GM23338 (cell line): ENCODE measurements around the gene RBMXL2. TPM values are rescaled to one million over a fixed set of nuclear protein-coding genes. Genes with fewer than 3 reads are reported as not detected.

Experiments
- ATAC-seq: fragments of 200-7000 bp; cut with Tn5 transposase; 3 replicates; pipeline ENCODE4 v1.9.1; 2020
- DNase-seq: peaks from one replicate; pipeline ENCODE4 v3.0.0-alpha.2; 2015; ENCODE audit warnings: low spot score
- H2AFZ ChIP-seq: fragments of 200-600 bp; sonication (generic); 2 replicates; pipeline ENCODE4 v1.8.0; 2016; ENCODE audit warnings: antibody characterized with exemption, mild to moderate bottlenecking, moderate library complexity
- H3F3A ChIP-seq: fragments of 200-600 bp; sonication (generic); replicated peaks from 2 replicates; pipeline ENCODE4 v1.8.0; 2017; ENCODE audit warnings: antibody characterized with exemption, mixed run types, low read depth
- H3K27ac ChIP-seq: fragments of 200-600 bp; sonication (generic); 2 replicates; pipeline ENCODE4 v1.6.1; 2016; ENCODE audit warnings: low read depth
- H3K27me3 ChIP-seq: fragments of 200-600 bp; sonication (generic); 2 replicates; pipeline ENCODE4 v1.8.0; 2016; ENCODE audit warnings: mild to moderate bottlenecking, mixed run types, moderate library complexity; ENCODE audit not compliant: insufficient read depth
- H3K36me3 ChIP-seq: fragments of 200-600 bp; sonication (generic); 2 replicates; pipeline ENCODE4 v1.8.0; 2016; ENCODE audit warnings: mild to moderate bottlenecking; ENCODE audit not compliant: insufficient read depth
- H3K4me1 ChIP-seq: fragments of 200-600 bp; sonication (generic); 2 replicates; pipeline ENCODE4 v1.8.0; 2016; ENCODE audit warnings: mild to moderate bottlenecking, moderate library complexity; ENCODE audit not compliant: insufficient read depth
- H3K4me2 ChIP-seq: fragments of 200-600 bp; sonication (generic); 2 replicates; pipeline ENCODE4 v1.7.1; 2017; ENCODE audit warnings: mixed run types
- H3K4me3 ChIP-seq: fragments of 200-600 bp; sonication (generic); 2 replicates; pipeline ENCODE4 v1.6.1; 2016; ENCODE audit warnings: mixed run types
- H3K79me2 ChIP-seq: fragments of 200-600 bp; sonication (generic); replicated peaks from 2 replicates; pipeline ENCODE4 v1.8.0; 2017; ENCODE audit warnings: mild to moderate bottlenecking; ENCODE audit not compliant: insufficient read depth
- H3K9me2 ChIP-seq: fragments of 200-600 bp; sonication (generic); 2 replicates; pipeline ENCODE4 v1.8.0; 2017; ENCODE audit not compliant: insufficient read depth
- H4K20me1 ChIP-seq: fragments of 200-600 bp; sonication (generic); replicated peaks from 2 replicates; pipeline ENCODE4 v1.8.0; 2017; ENCODE audit warnings: mild to moderate bottlenecking; ENCODE audit not compliant: insufficient read depth
- H3K27ac Mint-ChIP-seq: 2 replicates; pipeline ENCODE4 v1.8.0; 2020; ENCODE audit warnings: inconsistent platforms, mild to moderate bottlenecking, moderate library complexity, mixed read lengths
- H3K27me3 Mint-ChIP-seq: 3 replicates; pipeline ENCODE4 v1.8.0; 2022; ENCODE audit warnings: low read depth, mild to moderate bottlenecking, moderate library complexity, mixed read lengths, inconsistent platforms; ENCODE audit not compliant: insufficient read depth, poor library complexity
- H3K36me3 Mint-ChIP-seq: 3 replicates; pipeline ENCODE4 v1.8.0; 2021; ENCODE audit warnings: low read depth, mild to moderate bottlenecking, inconsistent platforms, moderate library complexity, mixed read lengths
- H3K4me1 Mint-ChIP-seq: 3 replicates; pipeline ENCODE4 v1.8.0; 2020; ENCODE audit warnings: mild to moderate bottlenecking, inconsistent platforms, mixed read lengths
- H3K4me3 Mint-ChIP-seq: 3 replicates; pipeline ENCODE4 v1.8.0; 2021; ENCODE audit warnings: moderate library complexity, mild to moderate bottlenecking, inconsistent platforms, mixed read lengths
- H3K9me3 Mint-ChIP-seq: 3 replicates; pipeline ENCODE4 v1.8.0; 2020; ENCODE audit warnings: moderate library complexity, mild to moderate bottlenecking, inconsistent platforms, mixed read lengths
- CREB1 ChIP-seq: fragments of 250-450 bp; sonication (Bioruptor Pico); IDR thresholded peaks from 2 replicates; pipeline ENCODE4 v1.5.0; 2020; ENCODE audit warnings: low read depth, mild to moderate bottlenecking, moderate library complexity
- EZH2 ChIP-seq: fragments of 200-600 bp; sonication (generic); IDR thresholded peaks from one replicate; pipeline ENCODE4 v1.8.0; 2017; ENCODE audit warnings: antibody characterized with exemption, mild to moderate bottlenecking, low read depth; ENCODE audit not compliant: unreplicated experiment
- JUNB ChIP-seq: IDR thresholded peaks from one replicate; pipeline ENCODE4 v1.6.1; 2016; ENCODE audit warnings: antibody characterized with exemption; ENCODE audit not compliant: unreplicated experiment
- NANOG ChIP-seq: IDR thresholded peaks from 2 replicates; pipeline ENCODE4 v1.6.1; 2016; ENCODE audit warnings: antibody characterized with exemption, borderline replicate concordance
- POLR2AphosphoS5 ChIP-seq: IDR thresholded peaks from 2 replicates; pipeline ENCODE4 v1.6.1; 2016; ENCODE audit warnings: antibody characterized with exemption, low read depth
- STAT1 ChIP-seq: IDR thresholded peaks from one replicate; pipeline ENCODE4 v1.6.1; 2016; ENCODE audit warnings: antibody characterized with exemption; ENCODE audit not compliant: unreplicated experiment
- ZNF114 ChIP-seq: fragments of 250-450 bp; sonication (Bioruptor Pico); IDR thresholded peaks from 2 replicates; pipeline ENCODE4 v1.5.0; 2020; ENCODE audit warnings: mild to moderate bottlenecking, moderate library complexity
- ZNF331 ChIP-seq: fragments of 250-450 bp; sonication (Bioruptor Pico); IDR thresholded peaks from 2 replicates; pipeline ENCODE4 v1.5.0; 2020; ENCODE audit warnings: low read depth, mild to moderate bottlenecking, moderate library complexity
- polyA plus RNA-seq: library from polyadenylated mRNA; unstranded; fragments of >200 nt; fragmentation: Nextera tagmentation; extraction: Ambion mirVana; gene quantifications from 2 replicates; pipeline ENCODE4 v1.2.1, GENCODE V29; 2016
- total RNA-seq: library from RNA; depleted of rRNA; stranded (reverse); fragments of >200 nt; shearing (Covaris generic); gene quantifications from 2 replicates; pipeline ENCODE4 v1.2.3, GENCODE V29; 2014
- TF ChIP-seq, protein P1 (sequence below): IDR thresholded peaks from one replicate; pipeline ENCODE4 v1.6.1; 2018; ENCODE audit warnings: antibody characterized with exemption; ENCODE audit not compliant: unreplicated experiment
- TF ChIP-seq, protein P2 (sequence below), 2 experiments: fragments of 200-600 bp in 1 of 2; sonication (generic) in 1 of 2; conservative IDR thresholded peaks; 2 replicates each; pipeline versions ENCODE4 v1.5.1 to v1.6.1; 2016 to 2017; ENCODE audit warnings: antibody characterized with exemption in 2 of 2, low read depth in 2 of 2, mild to moderate bottlenecking in 2 of 2, moderate library complexity in 1 of 2
- TF ChIP-seq, protein P3 (sequence below): IDR thresholded peaks from 2 replicates; pipeline ENCODE4 v1.6.1; 2016; ENCODE audit warnings: antibody characterized with exemption

The RBMXL2 gene
- total and polyA plus RNA-seq, 2 experiments from 2014 or later = 0.17 TPM; not detected in 1

DNA sequence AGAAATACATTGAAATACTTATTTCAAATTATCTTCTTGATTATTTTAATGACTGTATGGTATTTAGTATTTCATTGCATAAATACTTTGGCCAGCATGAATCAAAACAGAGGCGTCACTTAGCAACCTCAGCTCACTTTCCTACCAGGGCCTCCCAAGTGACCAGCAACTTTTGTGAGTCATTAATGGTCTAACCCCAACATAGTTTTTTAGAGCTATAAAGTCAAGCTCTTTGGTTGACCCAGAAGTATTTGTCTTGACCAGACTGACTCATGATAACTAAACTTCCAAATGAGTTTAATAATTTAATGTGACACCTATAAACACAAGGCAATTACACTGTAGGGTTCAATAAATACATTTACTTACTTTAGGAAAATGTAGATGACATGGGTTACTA is 27.9 kb upstream of the RBMXL2 start (continued):
- TF ChIP-seq STAT1 (no peak), NANOG (no peak), ZNF114 (no peak)

DNA sequence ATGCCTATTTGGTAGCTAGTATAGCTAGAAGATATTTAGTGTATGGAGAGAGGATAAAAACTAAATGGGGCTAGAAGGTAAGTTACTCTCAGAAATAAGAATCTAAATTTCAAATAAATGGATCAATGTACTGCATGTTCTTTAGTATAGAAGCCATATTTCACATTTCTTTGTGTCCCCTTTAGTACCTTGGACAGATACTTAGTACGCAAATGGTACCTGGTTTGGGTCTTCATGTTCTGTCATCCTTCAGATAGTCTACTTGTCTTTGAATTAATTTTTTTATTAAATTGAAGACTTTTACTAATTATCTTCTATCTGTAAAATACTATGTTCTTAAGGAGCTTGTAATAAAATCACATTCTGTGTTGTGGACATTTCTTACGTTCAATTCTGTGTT is 26.3 kb upstream of the RBMXL2 start:
- Histone ChIP-seq H3K4me2 (no peak overlapping the region; the same call in 1 of the 2 replicates), H3F3A (no peaks in the 10 kb centered on the region), H3K9me2 (no peaks in the 10 kb centered on the region), H3K27ac (no peak overlapping the region), H4K20me1 (no peaks in the 10 kb centered on the region), H3K4me3 (no peak overlapping the region), H3K36me3 (no peaks in the 10 kb centered on the region), H3K4me1 (peaks cover 5% of the 10 kb centered on the region; the same call in 1 of the 2 replicates), H2AFZ (no peak overlapping the region), H3K79me2 (no peaks in the 10 kb centered on the region), H3K27me3 (no peaks in the 10 kb centered on the region)
- ATAC-seq (no peak), DNase-seq (no peak)
- Mint-ChIP-seq H3K4me3 (no peak overlapping the region), H3K36me3 (no peaks in the 10 kb centered on the region), H3K27me3 (no peaks in the 10 kb centered on the region), H3K4me1 (peaks cover 7% of the 10 kb centered on the region; the same call in 2 of the 3 replicates), H3K9me3 (no peaks in the 10 kb centered on the region), H3K27ac (no peak overlapping the region)
- TF ChIP-seq NANOG (no peak), JUNB (no peak), EZH2 (no peak), POLR2AphosphoS5 (no peak)
- TF ChIP-seq, protein P1, sequence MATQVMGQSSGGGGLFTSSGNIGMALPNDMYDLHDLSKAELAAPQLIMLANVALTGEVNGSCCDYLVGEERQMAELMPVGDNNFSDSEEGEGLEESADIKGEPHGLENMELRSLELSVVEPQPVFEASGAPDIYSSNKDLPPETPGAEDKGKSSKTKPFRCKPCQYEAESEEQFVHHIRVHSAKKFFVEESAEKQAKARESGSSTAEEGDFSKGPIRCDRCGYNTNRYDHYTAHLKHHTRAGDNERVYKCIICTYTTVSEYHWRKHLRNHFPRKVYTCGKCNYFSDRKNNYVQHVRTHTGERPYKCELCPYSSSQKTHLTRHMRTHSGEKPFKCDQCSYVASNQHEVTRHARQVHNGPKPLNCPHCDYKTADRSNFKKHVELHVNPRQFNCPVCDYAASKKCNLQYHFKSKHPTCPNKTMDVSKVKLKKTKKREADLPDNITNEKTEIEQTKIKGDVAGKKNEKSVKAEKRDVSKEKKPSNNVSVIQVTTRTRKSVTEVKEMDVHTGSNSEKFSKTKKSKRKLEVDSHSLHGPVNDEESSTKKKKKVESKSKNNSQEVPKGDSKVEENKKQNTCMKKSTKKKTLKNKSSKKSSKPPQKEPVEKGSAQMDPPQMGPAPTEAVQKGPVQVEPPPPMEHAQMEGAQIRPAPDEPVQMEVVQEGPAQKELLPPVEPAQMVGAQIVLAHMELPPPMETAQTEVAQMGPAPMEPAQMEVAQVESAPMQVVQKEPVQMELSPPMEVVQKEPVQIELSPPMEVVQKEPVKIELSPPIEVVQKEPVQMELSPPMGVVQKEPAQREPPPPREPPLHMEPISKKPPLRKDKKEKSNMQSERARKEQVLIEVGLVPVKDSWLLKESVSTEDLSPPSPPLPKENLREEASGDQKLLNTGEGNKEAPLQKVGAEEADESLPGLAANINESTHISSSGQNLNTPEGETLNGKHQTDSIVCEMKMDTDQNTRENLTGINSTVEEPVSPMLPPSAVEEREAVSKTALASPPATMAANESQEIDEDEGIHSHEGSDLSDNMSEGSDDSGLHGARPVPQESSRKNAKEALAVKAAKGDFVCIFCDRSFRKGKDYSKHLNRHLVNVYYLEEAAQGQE = peak; percentile 60

DNA sequence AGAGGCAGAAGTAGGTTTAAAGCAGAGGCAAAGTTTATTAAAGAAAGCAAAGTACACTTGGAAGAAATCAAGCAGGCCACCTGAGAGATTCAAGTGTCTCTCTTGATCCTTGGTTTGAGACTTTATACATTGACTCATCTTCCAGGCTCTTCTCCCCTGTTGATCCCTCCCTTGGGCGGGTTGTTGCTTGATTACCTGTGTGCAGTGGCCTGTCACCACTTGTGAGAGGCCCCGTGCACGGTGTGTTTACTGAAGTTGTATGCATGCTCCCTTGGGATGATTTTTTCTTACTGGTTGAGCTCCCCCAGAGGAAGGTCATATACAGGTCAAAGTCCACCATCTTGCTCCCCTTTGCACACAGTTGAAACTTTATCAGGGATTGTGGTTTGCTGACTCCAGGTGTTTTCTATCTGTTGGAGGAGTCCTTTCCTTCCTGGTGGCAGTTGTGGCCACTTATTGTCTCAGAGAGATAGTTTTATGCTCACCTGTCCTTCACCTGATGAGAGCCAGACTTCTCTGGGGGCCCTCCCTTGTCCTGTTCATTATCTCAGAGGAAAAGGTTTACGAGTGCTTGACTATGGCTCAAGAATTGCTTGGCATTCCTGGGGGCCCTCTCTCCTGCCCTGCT is 16.3 kb upstream of the RBMXL2 start:
- H3K36me3 ChIP-seq = no peaks in the 10 kb centered on the region
- Mint-ChIP-seq H3K4me3 (no peak overlapping the region), H3K27me3 (peaks cover 2% of the 10 kb centered on the region), H3K36me3 (peaks cover 3% of the 10 kb centered on the region; the same call in 2 of the 3 replicates), H3K9me3 (peaks cover 4% of the 10 kb centered on the region), H3K4me1 (peaks cover 2% of the 10 kb centered on the region; the same call in 1 of the 3 replicates), H3K27ac (no peak overlapping the region)
- H3K79me2 ChIP-seq = no peaks in the 10 kb centered on the region
- H4K20me1 ChIP-seq = no peaks in the 10 kb centered on the region
- DNase-seq (no peak), ATAC-seq (no peak)
- H3K9me2 ChIP-seq = no peaks in the 10 kb centered on the region
- H3K27ac ChIP-seq = no peak overlapping the region
- H2AFZ ChIP-seq = no peak overlapping the region
- H3K27me3 ChIP-seq = no peaks in the 10 kb centered on the region
- no peaks in the 10 kb centered on the region for H3F3A ChIP-seq
- H3K4me2 ChIP-seq = no peak overlapping the region
- no peak overlapping the region for H3K4me3 ChIP-seq
- H3K4me1 ChIP-seq = no peaks in the 10 kb centered on the region
- TF ChIP-seq CREB1 (CRISPR knock-in tag) = no peak
- no peak for TF ChIP-seq NANOG
- TF ChIP-seq, protein P2, sequence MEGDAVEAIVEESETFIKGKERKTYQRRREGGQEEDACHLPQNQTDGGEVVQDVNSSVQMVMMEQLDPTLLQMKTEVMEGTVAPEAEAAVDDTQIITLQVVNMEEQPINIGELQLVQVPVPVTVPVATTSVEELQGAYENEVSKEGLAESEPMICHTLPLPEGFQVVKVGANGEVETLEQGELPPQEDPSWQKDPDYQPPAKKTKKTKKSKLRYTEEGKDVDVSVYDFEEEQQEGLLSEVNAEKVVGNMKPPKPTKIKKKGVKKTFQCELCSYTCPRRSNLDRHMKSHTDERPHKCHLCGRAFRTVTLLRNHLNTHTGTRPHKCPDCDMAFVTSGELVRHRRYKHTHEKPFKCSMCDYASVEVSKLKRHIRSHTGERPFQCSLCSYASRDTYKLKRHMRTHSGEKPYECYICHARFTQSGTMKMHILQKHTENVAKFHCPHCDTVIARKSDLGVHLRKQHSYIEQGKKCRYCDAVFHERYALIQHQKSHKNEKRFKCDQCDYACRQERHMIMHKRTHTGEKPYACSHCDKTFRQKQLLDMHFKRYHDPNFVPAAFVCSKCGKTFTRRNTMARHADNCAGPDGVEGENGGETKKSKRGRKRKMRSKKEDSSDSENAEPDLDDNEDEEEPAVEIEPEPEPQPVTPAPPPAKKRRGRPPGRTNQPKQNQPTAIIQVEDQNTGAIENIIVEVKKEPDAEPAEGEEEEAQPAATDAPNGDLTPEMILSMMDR (conservative IDR thresholded peaks at IDR 0.05; ENCODE audit: low read depth in 2 of 2) = no peak
- no peak for TF ChIP-seq JUNB
- TF ChIP-seq ZNF331 = no peak
- TF ChIP-seq, protein P3, sequence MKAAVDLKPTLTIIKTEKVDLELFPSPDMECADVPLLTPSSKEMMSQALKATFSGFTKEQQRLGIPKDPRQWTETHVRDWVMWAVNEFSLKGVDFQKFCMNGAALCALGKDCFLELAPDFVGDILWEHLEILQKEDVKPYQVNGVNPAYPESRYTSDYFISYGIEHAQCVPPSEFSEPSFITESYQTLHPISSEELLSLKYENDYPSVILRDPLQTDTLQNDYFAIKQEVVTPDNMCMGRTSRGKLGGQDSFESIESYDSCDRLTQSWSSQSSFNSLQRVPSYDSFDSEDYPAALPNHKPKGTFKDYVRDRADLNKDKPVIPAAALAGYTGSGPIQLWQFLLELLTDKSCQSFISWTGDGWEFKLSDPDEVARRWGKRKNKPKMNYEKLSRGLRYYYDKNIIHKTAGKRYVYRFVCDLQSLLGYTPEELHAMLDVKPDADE = no peak
